SK-N-SH (cell line): ENCODE data around the gene CD164L2. TPM values are rescaled to one million over a fixed set of nuclear protein-coding genes. Genes with fewer than 3 reads are reported as not detected.

ENCODE experiments used
- CTCF ChIA-PET: fragments of 300-600, 350-600 bp; formaldehyde crosslinking; extraction: SDS; loops from one replicate; lab custom pipeline; 2021; lab: Yijun Ruan, JAX
- POLR2A ChIA-PET: fragments of 350-600 bp; sonication (Branson Sonifier 250); formaldehyde crosslinking; extraction: SDS; loops from one replicate; lab custom pipeline; 2020; ENCODE audit warnings: antibody characterized with exemption, inconsistent platforms; lab: Yijun Ruan, JAX
- DNase-seq: peaks from one replicate; pipeline ENCODE4 v3.0.0; 2012
- H2AFZ ChIP-seq: fragments of 200-600 bp; sonication (generic); 2 replicates; pipeline ENCODE4 v1.8.1; 2016; ENCODE audit warnings: antibody characterized with exemption, mild to moderate bottlenecking, low read depth
- H3F3A ChIP-seq: fragments of 200-600 bp; sonication (generic); replicated peaks from 2 replicates; pipeline ENCODE3; 2016; ENCODE audit warnings: antibody characterized with exemption, mild to moderate bottlenecking; ENCODE audit not compliant: insufficient read depth
- H3K27ac ChIP-seq, 2 experiments: fragments of 200-500 bp in 1 of 2; fragments of 200-600 bp in 1 of 2; sonication (Bioruptor generic) in 1 of 2; sonication (generic), shearing (Covaris generic) in 1 of 2; 2 replicates each; pipeline versions ENCODE4 v1.5.1 to v1.6.1; 2014 to 2016; ENCODE audit warnings: low read depth in 2 of 2, inconsistent platforms in 1 of 2, low read length in 1 of 2, mild to moderate bottlenecking in 1 of 2, mixed read lengths in 1 of 2
- H3K27me3 ChIP-seq: fragments of 200-600 bp; sonication (generic), shearing (Covaris generic); 2 replicates; pipeline ENCODE4 v1.6.1; 2016; ENCODE audit warnings: mixed run types; ENCODE audit not compliant: insufficient read depth
- H3K36me3 ChIP-seq, 2 experiments: fragments of 200-500 bp in 1 of 2; fragments of 200-600 bp in 1 of 2; sonication (Bioruptor generic) in 1 of 2; sonication (generic) in 1 of 2; replicated peaks in 1 of 2; 2 replicates each; pipeline versions ENCODE3 to v1.5.1; 2014 to 2016; ENCODE audit warnings: low read length in 1 of 2, mild to moderate bottlenecking in 1 of 2; ENCODE audit not compliant: insufficient read depth in 2 of 2, control insufficient read depth in 1 of 2
- H3K4me1 ChIP-seq, 2 experiments: fragments of 200-500 bp in 1 of 2; fragments of 200-600 bp in 1 of 2; sonication (Bioruptor generic) in 1 of 2; sonication (generic), shearing (Covaris generic) in 1 of 2; 2 replicates each; pipeline versions ENCODE4 v1.5.1 to v1.6.1; 2014 to 2016; ENCODE audit warnings: low read depth in 1 of 2, low read length in 1 of 2, mixed run types in 1 of 2; ENCODE audit not compliant: insufficient read depth in 2 of 2, control insufficient read depth in 1 of 2
- H3K4me2 ChIP-seq: fragments of 200-600 bp; sonication (generic), shearing (Covaris generic); 2 replicates; pipeline ENCODE4 v1.6.1; 2017; ENCODE audit warnings: mixed run types
- H3K4me3 ChIP-seq, 2 experiments: fragments of 200-500 bp in 1 of 2; fragments of 200-600 bp in 1 of 2; sonication (Bioruptor generic) in 1 of 2; sonication (generic), shearing (Covaris generic) in 1 of 2; 2 replicates each; pipeline versions ENCODE4 v1.5.1 to v1.8.1; 2014 to 2016; ENCODE audit warnings: low read depth in 2 of 2, inconsistent platforms in 1 of 2, low read length in 1 of 2, mild to moderate bottlenecking in 1 of 2, mixed read lengths in 1 of 2, moderate library complexity in 1 of 2
- H3K79me2 ChIP-seq: fragments of 200-600 bp; sonication (generic); 2 replicates; pipeline ENCODE4 v1.8.1; 2017; ENCODE audit warnings: mild to moderate bottlenecking; ENCODE audit not compliant: insufficient read depth
- H3K9ac ChIP-seq: fragments of 200-600 bp; sonication (generic); 2 replicates; pipeline ENCODE4 v1.6.1; 2017; ENCODE audit warnings: mixed run types
- H3K9me2 ChIP-seq: fragments of 200-600 bp; sonication (generic); 2 replicates; pipeline ENCODE4 v1.6.1; 2017; ENCODE audit warnings: mixed run types
- H3K9me3 ChIP-seq: fragments of 200-600 bp; sonication (generic); 2 replicates; pipeline ENCODE4 v1.6.1; 2017; ENCODE audit warnings: mixed run types, mild to moderate bottlenecking, moderate library complexity
- H4K20me1 ChIP-seq: fragments of 200-600 bp; sonication (generic); 2 replicates; pipeline ENCODE4 v1.6.1; 2017; ENCODE audit warnings: mild to moderate bottlenecking, mixed run types; ENCODE audit not compliant: insufficient read depth
- CHD2 ChIP-seq: fragments of 150-350 bp; IDR thresholded peaks from 2 replicates; pipeline ENCODE4 v1.6.1; 2018; ENCODE audit warnings: low read length; ENCODE audit not compliant: partially characterized antibody
- ELF1 ChIP-seq: IDR thresholded peaks from 2 replicates; pipeline ENCODE4 v1.4.0; 2012
- EZH2phosphoT487 ChIP-seq: fragments of 200-600 bp; sonication (generic); IDR thresholded peaks from 2 replicates; pipeline ENCODE4 v1.6.1; 2017; ENCODE audit warnings: low read depth, mixed run types, mild to moderate bottlenecking, antibody characterized with exemption, moderate library complexity, borderline replicate concordance
- FOXM1 ChIP-seq: IDR thresholded peaks from 2 replicates; pipeline ENCODE4 v1.4.0; 2012; ENCODE audit warnings: low read depth, mild to moderate bottlenecking
- GABPA ChIP-seq: IDR thresholded peaks from 2 replicates; pipeline ENCODE4 v1.4.0; 2012; ENCODE audit warnings: low read depth, mild to moderate bottlenecking
- JUND ChIP-seq: IDR thresholded peaks from 2 replicates; pipeline ENCODE4 v1.4.0; 2012
- MAX ChIP-seq: IDR thresholded peaks from 2 replicates; pipeline ENCODE4 v1.4.0; 2012; ENCODE audit warnings: low read depth
- MEF2A ChIP-seq: IDR thresholded peaks from 2 replicates; pipeline ENCODE4 v1.4.0; 2012; ENCODE audit warnings: low read depth, borderline replicate concordance
- NFIC ChIP-seq: IDR thresholded peaks from 2 replicates; pipeline ENCODE4 v1.4.0; 2012; ENCODE audit warnings: borderline replicate concordance
- RAD21 ChIP-seq: IDR thresholded peaks from 2 replicates; pipeline ENCODE4 v1.6.1; 2012; ENCODE audit warnings: mild to moderate bottlenecking, low read length
- RCOR1 ChIP-seq: fragments of 150-350 bp; IDR thresholded peaks from 2 replicates; pipeline ENCODE4 v1.6.1; 2017; ENCODE audit warnings: antibody characterized with exemption, low read length
- SMC3 ChIP-seq: IDR thresholded peaks from 2 replicates; pipeline ENCODE4 v1.6.1; 2012; ENCODE audit warnings: low read depth, low read length, improper control_type of control experiment
- TAF1 ChIP-seq: IDR thresholded peaks from 2 replicates; pipeline ENCODE4 v1.6.1; 2012; ENCODE audit warnings: low read depth, mild to moderate bottlenecking, low read length, moderate library complexity, borderline replicate concordance
- TEAD4 ChIP-seq: IDR thresholded peaks from 2 replicates; pipeline ENCODE4 v1.4.0; 2012; ENCODE audit warnings: mild to moderate bottlenecking, borderline replicate concordance; ENCODE audit not compliant: insufficient read depth
- YY1 ChIP-seq: IDR thresholded peaks from 2 replicates; pipeline ENCODE4 v1.4.0; 2012; ENCODE audit warnings: low read depth, mild to moderate bottlenecking
- ZBTB33 ChIP-seq: IDR thresholded peaks from 2 replicates; pipeline ENCODE4 v1.4.0; 2012; ENCODE audit warnings: low read depth, borderline replicate concordance
- WGBS: methylation state at CpG from one replicate; pipeline ENCODE4 v1.1.6; 2017; ENCODE audit warnings: low lambda C conversion rate; 5-methylcytosine and 5-hydroxymethylcytosine counted together
- polyA plus RNA-seq, 3 experiments: library from polyadenylated mRNA; depleted of rRNA; stranded (reverse); fragments of >200 nt; gene quantifications; 2 replicates each; pipeline ENCODE4 v1.2.3, GENCODE V29; 2012
- TF ChIP-seq, protein P1 (sequence below): fragments of 150-350 bp; IDR thresholded peaks from 2 replicates; pipeline ENCODE4 v1.6.1; 2016; ENCODE audit warnings: mild to moderate bottlenecking, low read depth, low read length
- TF ChIP-seq, protein P2 (sequence below): fragments of 150-350 bp; IDR thresholded peaks from 2 replicates; pipeline ENCODE4 v1.6.1; 2017; ENCODE audit warnings: antibody characterized with exemption, low read length, low read depth, borderline replicate concordance
- TF ChIP-seq, protein P3 (sequence below): IDR thresholded peaks from 2 replicates; pipeline ENCODE4; 2012

The CD164L2 gene
- polyA plus RNA-seq, 1 of the 3 experiments (the other 2 are of a cell fraction): 0.05 TPM

DNA sequence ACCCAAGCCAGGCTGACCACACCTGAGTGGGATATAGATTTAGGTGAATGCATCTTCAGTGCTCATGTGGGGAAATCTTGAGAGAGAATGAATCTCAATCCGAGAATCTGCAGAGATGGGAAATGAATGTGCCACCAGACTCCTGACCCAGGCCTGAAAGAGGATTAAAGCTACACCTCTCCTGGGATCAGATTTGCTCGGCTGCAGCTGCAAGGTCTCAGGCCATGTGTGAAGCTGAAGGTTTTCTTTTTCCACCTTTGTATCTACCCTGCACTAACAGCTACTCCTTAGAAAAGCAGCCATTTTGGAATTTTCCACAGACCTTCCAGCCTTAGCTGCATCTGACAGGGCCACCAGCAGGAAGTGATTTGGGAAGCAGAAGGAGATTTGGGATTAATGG, 27.6 kb upstream of the CD164L2 start:
- H3K9ac ChIP-seq: no peak overlapping the region
- H3K4me1 ChIP-seq: no peaks in the 10 kb centered on the region
- H3K79me2 ChIP-seq: no peaks in the 10 kb centered on the region
- no peak overlapping the region for H2AFZ ChIP-seq
- no peaks in the 10 kb centered on the region for H4K20me1 ChIP-seq
- no peaks in the 10 kb centered on the region for H3F3A ChIP-seq
- H3K36me3 ChIP-seq: peaks cover 53 to 68% of the 10 kb centered on the region in 2 experiments
- TF ChIP-seq JUND (no peak), CHD2 (no peak), ELF1 (no peak), ZBTB33 (no peak), RCOR1 (no peak), EZH2phosphoT487 (no peak), MAX (no peak), NFIC (no peak), MEF2A (no peak), TAF1 (no peak)
- TF ChIP-seq, protein P1, sequence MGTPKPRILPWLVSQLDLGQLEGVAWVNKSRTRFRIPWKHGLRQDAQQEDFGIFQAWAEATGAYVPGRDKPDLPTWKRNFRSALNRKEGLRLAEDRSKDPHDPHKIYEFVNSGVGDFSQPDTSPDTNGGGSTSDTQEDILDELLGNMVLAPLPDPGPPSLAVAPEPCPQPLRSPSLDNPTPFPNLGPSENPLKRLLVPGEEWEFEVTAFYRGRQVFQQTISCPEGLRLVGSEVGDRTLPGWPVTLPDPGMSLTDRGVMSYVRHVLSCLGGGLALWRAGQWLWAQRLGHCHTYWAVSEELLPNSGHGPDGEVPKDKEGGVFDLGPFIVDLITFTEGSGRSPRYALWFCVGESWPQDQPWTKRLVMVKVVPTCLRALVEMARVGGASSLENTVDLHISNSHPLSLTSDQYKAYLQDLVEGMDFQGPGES: no peak
- TF ChIP-seq, protein P2, sequence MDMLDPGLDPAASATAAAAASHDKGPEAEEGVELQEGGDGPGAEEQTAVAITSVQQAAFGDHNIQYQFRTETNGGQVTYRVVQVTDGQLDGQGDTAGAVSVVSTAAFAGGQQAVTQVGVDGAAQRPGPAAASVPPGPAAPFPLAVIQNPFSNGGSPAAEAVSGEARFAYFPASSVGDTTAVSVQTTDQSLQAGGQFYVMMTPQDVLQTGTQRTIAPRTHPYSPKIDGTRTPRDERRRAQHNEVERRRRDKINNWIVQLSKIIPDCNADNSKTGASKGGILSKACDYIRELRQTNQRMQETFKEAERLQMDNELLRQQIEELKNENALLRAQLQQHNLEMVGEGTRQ: no peak
- WGBS: 91% methylated on average over 2 of the region's 2 CpGs
- no peak for DNase-seq
- H3K27ac ChIP-seq: no peak overlapping the region
- CTCF ChIA-PET: interaction anchor here (0.9 to 16.9 kb wide), 6 partner anchors 13 to 196 kb away, joined by 4 to 111 read pairs (median 5); partner anchors contain the start of genes AHDC1 and GPR3
- no peak overlapping the region for H3K4me2 ChIP-seq
- no peaks in the 10 kb centered on the region for H3K27me3 ChIP-seq
- no peaks in the 10 kb centered on the region for H3K9me2 ChIP-seq
- no peaks in the 10 kb centered on the region for H3K9me3 ChIP-seq
- H3K4me3 ChIP-seq: no peak overlapping the region
- POLR2A ChIA-PET: no interaction called here

- DNase-seq: no peak
- no peaks in the 10 kb centered on the region for H3K27me3 ChIP-seq
- POLR2A ChIA-PET: interaction anchor here (0.6 kb wide), 1 partner anchor 19 kb away, joined by 5 read pairs; no protein-coding TSS in a partner anchor
- H3F3A ChIP-seq: no peaks in the 10 kb centered on the region
- no peaks in the 10 kb centered on the region for H3K9me2 ChIP-seq
- TF ChIP-seq NFIC: no peak
- TF ChIP-seq CHD2: no peak
- no peak for TF ChIP-seq SMC3
- TF ChIP-seq GABPA: no peak
- no peak for TF ChIP-seq TEAD4
- no peak for TF ChIP-seq FOXM1
- no peak for TF ChIP-seq YY1
- no peak for TF ChIP-seq MEF2A
- TF ChIP-seq RAD21: no peak
- TF ChIP-seq, protein P3, sequence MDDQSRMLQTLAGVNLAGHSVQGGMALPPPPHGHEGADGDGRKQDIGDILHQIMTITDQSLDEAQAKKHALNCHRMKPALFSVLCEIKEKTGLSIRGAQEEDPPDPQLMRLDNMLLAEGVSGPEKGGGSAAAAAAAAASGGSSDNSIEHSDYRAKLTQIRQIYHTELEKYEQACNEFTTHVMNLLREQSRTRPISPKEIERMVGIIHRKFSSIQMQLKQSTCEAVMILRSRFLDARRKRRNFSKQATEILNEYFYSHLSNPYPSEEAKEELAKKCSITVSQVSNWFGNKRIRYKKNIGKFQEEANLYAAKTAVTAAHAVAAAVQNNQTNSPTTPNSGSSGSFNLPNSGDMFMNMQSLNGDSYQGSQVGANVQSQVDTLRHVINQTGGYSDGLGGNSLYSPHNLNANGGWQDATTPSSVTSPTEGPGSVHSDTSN: no peak
- no peak for TF ChIP-seq ELF1
- no peak for TF ChIP-seq EZH2phosphoT487
- TF ChIP-seq, protein P1: no peak
- TF ChIP-seq, all 33 proteins: peak for 0
- Histone ChIP-seq H3K27ac (no peak overlapping the region), H2AFZ (no peak overlapping the region), H3K4me1 (no peaks in the 10 kb centered on the region; a peak in 1 of 4 replicates), H4K20me1 (no peaks in the 10 kb centered on the region), H3K4me2 (no peak overlapping the region), H3K9me3 (no peaks in the 10 kb centered on the region), H3K79me2 (no peaks in the 10 kb centered on the region), H3K9ac (no peak overlapping the region), H3K36me3 (peaks cover 43 to 62% of the 10 kb centered on the region in 2 experiments), H3K4me3 (no peak overlapping the region)
- 91% methylated on average over 11 of the region's 11 CpGs for WGBS
- CTCF ChIA-PET: interaction anchor here (1.0 to 16.9 kb wide), 3 partner anchors 14 to 197 kb away, joined by 3 to 111 read pairs (median 4); partner anchors contain the start of gene AHDC1
Measured at GRCh38 chr1:27409669-27410068, 26.5 kb upstream of the CD164L2 start.
